GM12891 (cell line): ENCODE results near the gene ERVV-1.
"Not testable (repeated sequence)": the region's sequence is repeated elsewhere in the genome, so short reads cannot be mapped to it uniquely, and the experiment has no call there.

Experiments used
- PAX5 ChIP-seq: IDR thresholded peaks from 2 replicates; pipeline ENCODE4 v1.6.1; 2011; ENCODE audit warnings: low read length, moderate library complexity, mild to moderate bottlenecking; ENCODE audit not compliant: insufficient read depth, severe bottlenecking
- POLR2A ChIP-seq: IDR thresholded peaks from 2 replicates; pipeline ENCODE4 v1.6.1; 2011; ENCODE audit warnings: low read depth, low read length, control low read depth
- POLR2AphosphoS5 ChIP-seq: IDR thresholded peaks from 2 replicates; pipeline ENCODE4 v1.6.1; 2011; ENCODE audit warnings: low read depth, low read length, control low read depth
- POU2F2 ChIP-seq: IDR thresholded peaks from 2 replicates; pipeline ENCODE4 v1.6.1; 2011; ENCODE audit warnings: low read depth, mild to moderate bottlenecking, control low read depth, low read length, moderate library complexity
- SPI1 ChIP-seq: IDR thresholded peaks from 2 replicates; pipeline ENCODE4 v1.6.1; 2011; ENCODE audit warnings: low read depth, low read length, control low read depth
- TAF1 ChIP-seq: IDR thresholded peaks from 2 replicates; pipeline ENCODE4 v1.6.1; 2011; ENCODE audit warnings: low read depth, low read length, control low read depth

DNA sequence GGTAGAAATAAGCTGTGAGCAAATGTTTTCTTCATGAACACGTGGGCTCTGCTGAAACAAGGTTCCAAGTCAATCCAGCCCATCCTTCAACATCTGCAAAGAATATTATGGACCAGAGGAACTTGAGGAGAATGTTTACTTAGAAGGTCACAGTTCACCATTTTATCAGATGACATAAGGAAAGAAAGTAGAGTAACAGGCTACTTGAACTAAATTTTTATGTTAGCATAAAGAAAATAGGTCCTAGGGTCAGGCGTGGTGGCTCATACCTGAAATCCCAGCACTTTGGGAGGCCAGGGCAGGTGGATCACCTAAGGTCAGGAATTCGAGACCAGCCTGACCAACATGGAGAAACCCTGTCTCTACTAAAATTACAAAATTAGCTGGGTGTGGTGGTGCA lies 30.6 kb upstream of the ERVV-1 start:
- not testable (repeated sequence) for TF ChIP-seq POLR2A, POLR2AphosphoS5, SPI1, POU2F2, TAF1, PAX5
